H1 (cell line): Measurements from ENCODE around the gene ZNF74. TPM values are rescaled to one million over a fixed set of nuclear protein-coding genes. Genes with fewer than 3 reads are reported as not detected.

Source experiments
- CTCF ChIA-PET: fragments of 300-600 bp; sonication (Branson Sonifier 250); formaldehyde crosslinking; loops from one replicate; lab custom pipeline; 2021; ENCODE audit not compliant: partially characterized antibody; lab: Charles Lee
- POLR2A ChIA-PET: fragments of 300-600 bp; sonication (Branson Sonifier 250); formaldehyde crosslinking; loops from one replicate; lab custom pipeline; 2021; ENCODE audit warnings: inconsistent platforms; ENCODE audit not compliant: partially characterized antibody; lab: Charles Lee
- DNase-seq, 2 experiments: peaks; one replicate each; pipeline versions ENCODE4 v3.0.0 to v3.0.0-alpha.2; 2010 to 2022; ENCODE audit warnings: low spot score in 2 of 2, low read depth in 1 of 2, mixed read lengths in 1 of 2
- FAIRE-seq: peaks from 2 replicates; lab custom pipeline; 2011; peaks lifted over from hg19 to GRCh38; lab: Jason Lieb, UNC
- H2AFZ ChIP-seq: 2 replicates; pipeline ENCODE4 v1.8.1; 2012; ENCODE audit warnings: low read length, inconsistent platforms
- H2AK5ac ChIP-seq: 2 replicates; pipeline ENCODE4 v1.6.1; 2013; ENCODE audit warnings: low read depth, low read length
- H2BK120ac ChIP-seq: replicated peaks from 2 replicates; pipeline ENCODE3; 2013; ENCODE audit warnings: low read depth, low read length, inconsistent platforms
- H2BK12ac ChIP-seq: 2 replicates; pipeline ENCODE4 v1.6.1; 2013; ENCODE audit warnings: low read depth, low read length
- H2BK15ac ChIP-seq: 2 replicates; pipeline ENCODE4 v1.6.1; 2013; ENCODE audit warnings: low read length
- H2BK20ac ChIP-seq: 2 replicates; pipeline ENCODE4 v1.6.1; 2013; ENCODE audit warnings: low read length
- H2BK5ac ChIP-seq: 2 replicates; pipeline ENCODE4 v1.6.1; 2013; ENCODE audit warnings: low read depth, low read length
- H3K14ac ChIP-seq: 2 replicates; pipeline ENCODE4 v1.6.1; 2013; ENCODE audit warnings: inconsistent platforms; ENCODE audit not compliant: insufficient read length
- H3K18ac ChIP-seq: 2 replicates; pipeline ENCODE4 v1.6.1; 2013; ENCODE audit warnings: low read length; ENCODE audit errors: extremely low read depth
- H3K23ac ChIP-seq: 2 replicates; pipeline ENCODE4 v1.6.1; 2013; ENCODE audit warnings: inconsistent platforms; ENCODE audit not compliant: insufficient read length
- H3K23me2 ChIP-seq: 2 replicates; pipeline ENCODE4 v1.6.1; 2013; ENCODE audit warnings: low read depth, low read length
- H3K27ac ChIP-seq: 2 replicates; pipeline ENCODE4 v1.6.1; 2011; ENCODE audit warnings: low read depth, low read length, inconsistent platforms
- H3K27me3 ChIP-seq, 4 experiments: replicated peaks in 1 of 4; 1 replicate in 1 of 4; 2 replicates in 3 of 4; pipeline versions ENCODE4 v1.6.1 to v1.8.1; 2011 to 2013; ENCODE audit warnings: low read length in 3 of 4, mild to moderate bottlenecking in 3 of 4, inconsistent platforms in 2 of 4, mixed read lengths in 2 of 4, moderate library complexity in 1 of 4; ENCODE audit not compliant: control insufficient read depth in 3 of 4, insufficient read depth in 3 of 4; ENCODE audit errors: extremely low read depth in 1 of 4
- H3K36me3 ChIP-seq, 4 experiments: 2 replicates each; pipeline versions ENCODE4 v1.6.1 to v1.8.1; 2011 to 2013; ENCODE audit warnings: mild to moderate bottlenecking in 4 of 4, low read length in 3 of 4, moderate library complexity in 2 of 4, control low read depth in 1 of 4, inconsistent platforms in 1 of 4; ENCODE audit not compliant: insufficient read depth in 4 of 4, control insufficient read depth in 2 of 4
- H3K4ac ChIP-seq: replicated peaks from 2 replicates; pipeline ENCODE3; 2013; ENCODE audit warnings: low read length, low read depth, mixed read lengths, inconsistent platforms; ENCODE audit not compliant: insufficient read length
- H3K4me1 ChIP-seq, 4 experiments: replicated peaks in 1 of 4; 1 replicate in 1 of 4; 2 replicates in 3 of 4; pipeline versions ENCODE4 v1.6.1 to v1.8.1; 2011 to 2013; ENCODE audit warnings: low read length in 3 of 4, inconsistent platforms in 2 of 4, mixed read lengths in 1 of 4; ENCODE audit not compliant: insufficient read depth in 4 of 4, control insufficient read depth in 3 of 4
- H3K4me2 ChIP-seq, 2 experiments: 2 replicates each; pipeline versions ENCODE4 v1.6.1 to v1.8.1; 2011 to 2013; ENCODE audit warnings: low read depth in 2 of 2, low read length in 2 of 2, control low read depth in 1 of 2, inconsistent platforms in 1 of 2, mild to moderate bottlenecking in 1 of 2; ENCODE audit not compliant: insufficient read depth in 1 of 2
- H3K4me3 ChIP-seq, 4 experiments: fragments of 200-600, 300-600 bp in 1 of 4; sonication (generic), shearing (Covaris generic), sonication (Bioruptor Twin) in 1 of 4; 2 replicates each; pipeline versions ENCODE4 v1.5.1 to v1.8.1; 2011 to 2016; ENCODE audit warnings: low read length in 4 of 4, low read depth in 3 of 4, control low read depth in 2 of 4, inconsistent platforms in 2 of 4, mild to moderate bottlenecking in 2 of 4, mixed read lengths in 1 of 4, moderate library complexity in 1 of 4; ENCODE audit not compliant: insufficient read depth in 2 of 4; ENCODE audit errors: extremely low read depth in 1 of 4
- H3K56ac ChIP-seq: replicated peaks from 2 replicates; pipeline ENCODE3; 2013; ENCODE audit warnings: low read depth, mild to moderate bottlenecking, mixed read lengths, low read length, inconsistent platforms; ENCODE audit not compliant: insufficient read length
- H3K79me1 ChIP-seq: 2 replicates; pipeline ENCODE4 v1.6.1; 2013; ENCODE audit warnings: low read depth, low read length, control low read depth
- H3K79me2 ChIP-seq, 2 experiments: 2 replicates each; pipeline versions ENCODE4 v1.6.1 to v1.8.1; 2012 to 2013; ENCODE audit warnings: low read length in 2 of 2, mild to moderate bottlenecking in 2 of 2, inconsistent platforms in 1 of 2; ENCODE audit not compliant: insufficient read depth in 2 of 2, control insufficient read depth in 1 of 2
- H3K9ac ChIP-seq, 4 experiments: replicated peaks in 1 of 4; 1 replicate in 1 of 4; 2 replicates in 3 of 4; pipeline versions ENCODE4 v1.6.1 to v1.8.1; 2011 to 2013; ENCODE audit warnings: low read depth in 3 of 4, low read length in 3 of 4, control low read depth in 2 of 4, mild to moderate bottlenecking in 2 of 4, moderate library complexity in 2 of 4, inconsistent platforms in 1 of 4; ENCODE audit errors: extremely low read depth in 1 of 4
- H3K9me3 ChIP-seq, 2 experiments: 2 replicates each; pipeline versions ENCODE4 v1.6.1 to v1.8.1; 2012 to 2013; ENCODE audit warnings: mild to moderate bottlenecking in 2 of 2, moderate library complexity in 2 of 2, control low read depth in 1 of 2, inconsistent platforms in 1 of 2, low read depth in 1 of 2, low read length in 1 of 2, mixed read lengths in 1 of 2; ENCODE audit not compliant: insufficient read depth in 2 of 2
- H4K20me1 ChIP-seq, 2 experiments: replicated peaks in 1 of 2; 2 replicates each; pipeline versions ENCODE3 to v1.8.1; 2011 to 2013; ENCODE audit warnings: inconsistent platforms in 2 of 2, low read length in 2 of 2, mild to moderate bottlenecking in 1 of 2; ENCODE audit not compliant: insufficient read depth in 2 of 2, control insufficient read depth in 1 of 2
- H4K5ac ChIP-seq: 2 replicates; pipeline ENCODE4 v1.6.1; 2013; ENCODE audit warnings: low read length, low read depth, mixed read lengths, inconsistent platforms; ENCODE audit not compliant: insufficient read length
- H4K8ac ChIP-seq: 2 replicates; pipeline ENCODE4 v1.8.0; 2013; ENCODE audit warnings: mild to moderate bottlenecking, moderate library complexity, low read length, inconsistent platforms; ENCODE audit not compliant: insufficient read depth; ENCODE audit errors: extremely low read depth
- H4K91ac ChIP-seq: replicated peaks from 2 replicates; pipeline ENCODE3; 2013; ENCODE audit warnings: low read length, mixed read lengths, inconsistent platforms; ENCODE audit not compliant: insufficient read length
- YY1 ChIP-seq: IDR thresholded peaks from 2 replicates; pipeline ENCODE4 v1.6.1; 2011; ENCODE audit warnings: low read depth, mild to moderate bottlenecking, low read length
- WGBS, 2 experiments: shearing (Covaris generic) in 1 of 2; methylation state at CpG; one replicate each; pipeline versions ENCODE4 v1.1.6 to v1.1.7; 2013 to 2015; ENCODE audit warnings: low lambda C conversion rate in 2 of 2, mixed read lengths in 2 of 2, inconsistent platforms in 1 of 2, low coverage in 1 of 2, missing lambda C conversion rate in 1 of 2; ENCODE audit not compliant: insufficient replicate concordance in 2 of 2, insufficient coverage in 1 of 2, insufficient read length in 1 of 2; ENCODE audit errors: extremely low coverage in 1 of 2, missing lambda C conversion rate in 1 of 2; 5-methylcytosine and 5-hydroxymethylcytosine counted together
- polyA plus RNA-seq, 7 experiments: library from polyadenylated mRNA; depleted of rRNA in 3 of 7; stranded (reverse) in 5 of 7; unstranded in 2 of 7; fragments of >200 nt in 5 of 7; fragments of 200-250 nt in 2 of 7; gene quantifications; 1 replicate in 5 of 7; 2 replicates in 1 of 7; 4 replicates in 1 of 7; pipeline versions ENCODE4 v1.2.1 to v1.2.3, GENCODE V29; 2011 to 2013; ENCODE audit warnings: missing spikeins in 2 of 7, mixed read lengths in 2 of 7
- total RNA-seq: library from RNA; stranded (reverse); fragmentation: NEBNext Ultra II Directional; extraction: Animal tissue kit (Norgen Biotek cat#: 25700); gene quantifications from 2 replicates; pipeline ENCODE4 v1.2.1, GENCODE V29; 2021

Gene ZNF74
- total and polyA plus RNA-seq, 2 of the 8 experiments (the other 6 are each of a cell fraction or from before 2014, with no cell fraction given), result 29.7 to 45.7 TPM

GRCh38 chr22:20451920-20452319 is 58.0 kb downstream of the ZNF74 start:
- no peak overlapping the region for H3K56ac ChIP-seq
- ChIA-PET POLR2A (interaction anchor here (0.7 kb wide), 1 partner anchor 11 kb away, joined by 3 read pairs; no protein-coding TSS in a partner anchor), CTCF (no interaction called here)
- no peak overlapping the region for H2BK12ac ChIP-seq
- H2AK5ac ChIP-seq, result no peak overlapping the region
- H4K8ac ChIP-seq, result no peak overlapping the region
- no peak overlapping the region for H3K4me3 ChIP-seq
- no peak overlapping the region for H2BK20ac ChIP-seq
- H3K18ac ChIP-seq, result no peak overlapping the region
- no peaks in the 10 kb centered on the region for H3K79me2 ChIP-seq
- H2BK120ac ChIP-seq, result no peak overlapping the region
- DNase-seq (no peak), FAIRE-seq (no peak)
- H2BK5ac ChIP-seq, result no peak overlapping the region
- no peak overlapping the region for H4K91ac ChIP-seq
- WGBS, 2 experiments, result 77% methylated on average over 2 of the region's 2 CpGs; no CpG with 5 or more reads in 1 of the 2 experiments
- no peak for TF ChIP-seq YY1
- no peaks in the 10 kb centered on the region for H3K27me3 ChIP-seq
- H3K4me1 ChIP-seq, result peaks cover 0 to 2% (median under 1%) of the 10 kb centered on the region in 4 experiments; a peak in 2 of 7 replicates
- H3K23me2 ChIP-seq, result no peaks in the 10 kb centered on the region; the same call in 1 of the 2 replicates
- no peak overlapping the region for H3K23ac ChIP-seq
- H3K4me2 ChIP-seq, result no peak overlapping the region
- no peaks in the 10 kb centered on the region for H4K20me1 ChIP-seq
- H3K79me1 ChIP-seq, result no peaks in the 10 kb centered on the region
- no peak overlapping the region for H2AFZ ChIP-seq
- no peaks in the 10 kb centered on the region; a peak in 1 of 8 replicates for H3K36me3 ChIP-seq
- no peak overlapping the region for H3K14ac ChIP-seq
- H4K5ac ChIP-seq, result no peak overlapping the region
- H3K9ac ChIP-seq, result no peak overlapping the region
- H3K9me3 ChIP-seq, result no peaks in the 10 kb centered on the region
- no peak overlapping the region for H2BK15ac ChIP-seq
- no peak overlapping the region for H3K27ac ChIP-seq
- H3K4ac ChIP-seq, result no peak overlapping the region
